Thymus (tissue), 11 donors: ENCODE data around the gene FRAS1. TPM values are rescaled to one million over a fixed set of nuclear protein-coding genes. Genes with fewer than 3 reads are reported as not detected.
"Not testable (repeated sequence)": the region's sequence is repeated elsewhere in the genome, so short reads cannot be mapped to it uniquely, and the experiment has no call there.

Experiments used
- DNase-seq, 9 donors: peaks; one replicate each; pipeline ENCODE4 v3.0.0-alpha.2; 2013; ENCODE audit warnings: low spot score in 9 of 9, low read depth in 6 of 9, missing footprints in 1 of 9
- H3K27ac ChIP-seq, 2 donors: one replicate each; pipeline ENCODE4 v1.5.1; 2013; ENCODE audit warnings: control low read depth in 1 of 2, low read depth in 1 of 2, low read length in 1 of 2, mild to moderate bottlenecking in 1 of 2, moderate library complexity in 1 of 2
- H3K27me3 ChIP-seq, 2 donors: one replicate each; pipeline ENCODE4 v1.5.1; 2013; ENCODE audit warnings: low read length in 1 of 2; ENCODE audit not compliant: control insufficient read depth in 2 of 2, insufficient read depth in 1 of 2
- H3K36me3 ChIP-seq, 2 donors: one replicate each; pipeline ENCODE4 v1.5.1; 2013; ENCODE audit warnings: low read length in 1 of 2, mild to moderate bottlenecking in 1 of 2, moderate library complexity in 1 of 2; ENCODE audit not compliant: control insufficient read depth in 2 of 2, insufficient read depth in 2 of 2
- H3K4me1 ChIP-seq, 2 donors: one replicate each; pipeline ENCODE4 v1.5.1; 2013; ENCODE audit warnings: low read length in 2 of 2; ENCODE audit not compliant: control insufficient read depth in 2 of 2, insufficient read depth in 2 of 2
- H3K4me3 ChIP-seq, 2 donors: one replicate each; pipeline ENCODE4 v1.5.1; 2013; ENCODE audit warnings: low read length in 2 of 2, control low read depth in 1 of 2, mild to moderate bottlenecking in 1 of 2
- H3K9me3 ChIP-seq, 2 donors: one replicate each; pipeline ENCODE4 v1.5.1; 2013; ENCODE audit warnings: low read length in 1 of 2, mild to moderate bottlenecking in 1 of 2; ENCODE audit not compliant: control insufficient read depth in 2 of 2, insufficient read depth in 1 of 2
- WGBS: extraction: QIAGEN DNeasy Blood & Tissue Kit; methylation state at CpG from one replicate; pipeline ENCODE4 v1.1.7; 2013; 5-methylcytosine and 5-hydroxymethylcytosine counted together
- polyA plus RNA-seq: library from polyadenylated mRNA; stranded (reverse); fragments of 200-250 nt; gene quantifications from one replicate; pipeline ENCODE4 v1.2.3, GENCODE V29; 2013
- total RNA-seq: library from RNA; stranded (reverse); fragments of 120-200 nt; gene quantifications from one replicate; pipeline ENCODE4 v1.2.4, GENCODE V29; 2013
- donor health status: healthy.

Gene FRAS1
- total and polyA plus RNA-seq, 2 donors = 1.0 to 1.6 TPM

DNA sequence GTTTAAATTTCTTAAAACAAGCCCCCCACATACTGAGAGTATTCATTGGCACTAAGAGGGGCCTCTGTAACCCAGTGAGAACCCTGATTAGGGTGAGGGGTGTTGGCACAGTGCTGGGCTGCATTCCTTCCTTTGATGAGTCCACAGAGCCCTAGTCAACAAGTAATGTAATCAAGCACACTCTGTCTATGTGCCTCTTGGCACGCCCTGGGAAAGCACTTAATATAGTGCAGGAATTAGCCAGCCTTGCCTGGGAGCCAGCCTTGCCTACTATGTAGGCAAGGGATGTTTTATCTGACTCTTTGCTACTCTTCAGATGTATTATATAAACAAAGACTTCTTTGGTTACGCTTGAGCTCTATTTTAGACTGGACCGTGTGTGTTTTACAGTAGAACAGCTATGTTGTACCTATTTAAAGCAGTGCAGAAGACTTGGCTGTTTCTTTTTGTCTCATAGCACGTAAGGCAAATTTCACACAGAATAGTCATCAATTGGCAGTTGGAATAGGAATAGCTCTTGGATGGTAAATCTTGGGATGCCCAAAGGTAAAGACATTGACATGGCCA lies 64.3 kb downstream of the FRAS1 start:
- no peak for DNase-seq
- H3K4me1 ChIP-seq = no peaks in the 10 kb centered on the region
- H3K4me3 ChIP-seq = no peak overlapping the region
- no peaks in the 10 kb centered on the region for H3K27me3 ChIP-seq
- no peaks in the 10 kb centered on the region for H3K9me3 ChIP-seq
- no peak overlapping the region for H3K27ac ChIP-seq
- H3K36me3 ChIP-seq = no peaks in the 10 kb centered on the region
- 80% methylated on average over 4 of the region's 4 CpGs for WGBS

DNA sequence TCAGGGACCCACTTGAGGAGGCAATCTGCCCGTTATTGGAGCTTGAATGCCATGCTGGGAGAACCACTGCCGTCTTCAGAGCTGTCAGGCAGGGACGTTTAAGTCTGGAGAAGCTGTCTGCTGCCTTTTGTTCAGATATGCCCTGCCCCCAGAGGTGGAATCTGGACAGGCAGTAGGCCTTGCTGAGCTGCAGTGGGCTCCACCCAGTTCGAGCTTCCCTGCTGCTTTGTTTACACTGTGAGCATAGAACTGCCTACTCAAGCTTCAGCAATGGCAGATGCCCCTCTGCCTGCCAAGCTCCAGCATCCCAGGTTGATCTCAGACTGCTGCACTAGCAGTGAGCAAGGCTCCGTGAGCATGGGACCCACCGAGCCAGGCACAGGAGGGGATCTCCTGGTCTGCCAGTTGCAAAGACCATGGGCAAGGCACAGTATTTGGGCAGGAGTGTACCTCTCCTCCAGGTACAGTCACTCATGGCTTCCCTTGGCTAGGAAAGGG lies 68.8 kb downstream of the FRAS1 start:
- H3K36me3 ChIP-seq, H3K9me3 ChIP-seq, H3K4me1 ChIP-seq, H3K4me3 ChIP-seq, H3K27ac ChIP-seq, H3K27me3 ChIP-seq, DNase-seq: not testable (repeated sequence)
- WGBS = 88% methylated on average over 6 of the region's 6 CpGs

DNA sequence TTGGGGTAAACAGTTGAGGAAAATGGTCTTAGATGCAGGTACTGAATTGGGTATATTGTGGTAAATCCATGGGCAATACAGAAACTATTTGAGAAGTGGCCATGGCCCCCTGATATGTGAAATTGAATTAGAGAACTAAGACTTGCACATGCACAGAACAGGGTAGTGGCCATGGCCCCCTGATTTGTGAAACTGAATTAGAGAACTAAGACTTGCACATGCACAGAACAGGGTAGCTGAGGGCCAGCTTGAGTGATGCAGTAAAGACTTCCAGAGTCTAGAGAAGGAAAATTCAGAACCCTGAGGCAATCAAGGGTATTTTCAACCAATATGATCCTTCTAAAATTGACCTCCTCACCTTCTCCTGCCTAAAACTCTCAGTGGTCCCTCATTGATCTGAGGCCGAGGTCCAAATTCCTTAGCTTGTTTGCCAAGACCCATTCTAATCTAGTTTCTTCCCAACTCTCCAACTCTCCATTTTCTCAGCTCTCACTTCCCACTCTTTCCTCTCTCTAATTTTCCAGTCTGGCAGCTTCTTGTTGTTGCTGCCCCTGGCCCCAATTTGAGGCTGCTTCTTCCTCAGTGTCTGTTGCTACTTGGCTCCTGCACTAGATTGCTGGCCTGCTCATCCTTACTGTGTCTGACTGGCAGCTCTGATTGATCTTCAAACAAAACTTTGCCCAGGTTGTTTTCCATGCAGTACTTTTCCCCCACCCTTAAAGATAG lies 72.4 kb downstream of the FRAS1 start:
- Histone ChIP-seq H3K36me3 (no peaks in the 10 kb centered on the region), H3K4me3 (no peak overlapping the region), H3K9me3 (no peaks in the 10 kb centered on the region), H3K27me3 (no peaks in the 10 kb centered on the region), H3K27ac (no peak overlapping the region), H3K4me1 (no peaks in the 10 kb centered on the region)
- DNase-seq = no peak
- 98% methylated on average over 1 of the region's 1 CpG for WGBS

DNA sequence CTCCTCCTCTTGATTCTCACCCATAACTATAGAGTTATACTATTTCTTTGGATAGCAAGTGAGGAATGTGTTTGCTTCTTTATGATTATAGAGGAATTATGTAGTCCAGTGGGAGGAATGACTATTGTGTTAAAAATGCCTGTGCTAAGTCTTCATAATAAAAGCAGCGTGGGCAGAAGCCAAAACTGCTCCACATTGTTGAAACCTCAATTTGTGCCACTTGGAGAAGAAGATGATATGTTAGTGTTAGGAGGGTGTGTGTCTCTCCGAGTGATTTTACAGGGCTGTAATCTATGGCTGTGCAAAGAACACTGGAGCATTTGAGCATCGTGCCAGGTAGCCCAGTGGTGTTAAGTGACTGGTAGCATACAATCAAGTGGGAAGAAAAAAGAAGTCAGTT lies 74.3 kb downstream of the FRAS1 start:
- no peak overlapping the region for H3K27ac ChIP-seq
- H3K36me3 ChIP-seq = no peaks in the 10 kb centered on the region
- no peak overlapping the region for H3K4me3 ChIP-seq
- H3K4me1 ChIP-seq = no peaks in the 10 kb centered on the region
- no peaks in the 10 kb centered on the region for H3K27me3 ChIP-seq
- WGBS = 95% methylated on average over 3 of the region's 3 CpGs
- DNase-seq = no peak
- H3K9me3 ChIP-seq = no peaks in the 10 kb centered on the region

- DNase-seq = no peak
- Histone ChIP-seq H3K27ac (no peak overlapping the region), H3K36me3 (no peaks in the 10 kb centered on the region), H3K27me3 (no peaks in the 10 kb centered on the region), H3K9me3 (no peaks in the 10 kb centered on the region), H3K4me3 (no peak overlapping the region), H3K4me1 (no peaks in the 10 kb centered on the region)
- WGBS = 95% methylated on average over 8 of the region's 8 CpGs
These were observed 79.3 kb downstream of the FRAS1 start for GRCh38 chr4:78136109-78137081.

GRCh38 chr4:78137532-78137931 lies 80.4 kb downstream of the FRAS1 start:
- Histone ChIP-seq H3K9me3 (no peaks in the 10 kb centered on the region), H3K4me3 (no peak overlapping the region), H3K27me3 (no peaks in the 10 kb centered on the region), H3K27ac (no peak overlapping the region), H3K36me3 (no peaks in the 10 kb centered on the region), H3K4me1 (no peaks in the 10 kb centered on the region)
- no peak for DNase-seq
- WGBS = 97% methylated on average over 1 of the region's 1 CpG

GRCh38 chr4:78138252-78138651 lies 81.1 kb downstream of the FRAS1 start:
- H3K4me3 ChIP-seq = no peak overlapping the region
- no peaks in the 10 kb centered on the region for H3K27me3 ChIP-seq
- H3K36me3 ChIP-seq = no peaks in the 10 kb centered on the region
- H3K27ac ChIP-seq = no peak overlapping the region
- H3K9me3 ChIP-seq = no peaks in the 10 kb centered on the region
- WGBS = 98% methylated on average over 3 of the region's 3 CpGs
- DNase-seq = no peak
- H3K4me1 ChIP-seq = no peaks in the 10 kb centered on the region

- 98% methylated on average over 2 of the region's 2 CpGs for WGBS
- Histone ChIP-seq H3K4me3 (no peak overlapping the region), H3K36me3 (no peaks in the 10 kb centered on the region)
These were observed 86.5 kb downstream of the FRAS1 start for GRCh38 chr4:78143634-78144033.

DNA sequence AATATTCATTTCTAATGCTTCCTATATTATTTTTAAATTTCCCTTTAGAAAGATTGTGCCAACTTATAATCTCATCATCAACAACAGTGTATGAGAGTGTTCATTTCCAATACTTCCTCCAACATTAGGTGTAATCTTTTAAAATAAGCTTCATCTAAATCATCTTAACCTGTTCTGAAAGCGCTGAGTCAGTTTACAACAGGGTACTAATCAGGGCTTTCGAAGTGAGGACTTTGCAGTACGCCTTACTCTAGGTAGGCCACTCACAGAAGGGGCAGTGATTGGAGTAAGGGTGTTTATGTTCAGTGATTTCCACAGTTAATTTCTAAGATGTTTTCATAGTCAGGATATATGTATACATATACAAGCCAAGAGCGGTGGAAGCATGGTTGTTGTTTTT lies 87.9 kb downstream of the FRAS1 start:
- no peak for DNase-seq
- no peaks in the 10 kb centered on the region for H3K36me3 ChIP-seq
- H3K4me3 ChIP-seq = no peak overlapping the region
- no peaks in the 10 kb centered on the region for H3K9me3 ChIP-seq
- H3K27me3 ChIP-seq = no peaks in the 10 kb centered on the region
- no peak overlapping the region for H3K27ac ChIP-seq
- no peaks in the 10 kb centered on the region for H3K4me1 ChIP-seq
- WGBS = 97% methylated on average over 4 of the region's 4 CpGs

More at GRCh38 chr4:78143634-78144033, 86.5 kb downstream of the FRAS1 start:
- Histone ChIP-seq H3K27me3 (no peaks in the 10 kb centered on the region), H3K27ac (no peak overlapping the region), H3K4me1 (no peaks in the 10 kb centered on the region), H3K9me3 (no peaks in the 10 kb centered on the region)
- no peak for DNase-seq
